Activated CD4-positive, alpha-beta T cell treated with anti-CD3 and anti-CD28 coated beads, Interleukin-2, amount 10 ng/mL, durations not matched to agents 7 days and 5 days (primary cell): Measurements from ENCODE around the gene IER3. TPM values are rescaled to one million over a fixed set of nuclear protein-coding genes. Genes with fewer than 3 reads are reported as not detected.
A peak's percentile ranks its signal among the peaks of the same experiment; 100 is the strongest.

Source experiments
- CTCF ChIA-PET: fragments of 350-600 bp; sonication (Branson Sonifier 250); formaldehyde crosslinking; loops from one replicate; lab custom pipeline; 2021; ENCODE audit warnings: antibody characterized with exemption; lab: Charles Lee
- POLR2A ChIA-PET: fragments of 350-600 bp; sonication (Branson Sonifier 250); formaldehyde crosslinking; loops from one replicate; lab custom pipeline; 2021; ENCODE audit warnings: antibody characterized with exemption; lab: Charles Lee
- DNase-seq: peaks from one replicate; pipeline ENCODE4 v3.0.0-alpha.2; 2020
- H3K27ac Mint-ChIP-seq: one replicate; pipeline ENCODE4 v1.8.0; 2021; ENCODE audit warnings: mild to moderate bottlenecking, moderate library complexity, mixed read lengths
- H3K27me3 Mint-ChIP-seq: one replicate; pipeline ENCODE4 v1.8.0; 2021; ENCODE audit warnings: mixed read lengths
- H3K36me3 Mint-ChIP-seq: one replicate; pipeline ENCODE4 v1.8.0; 2021; ENCODE audit warnings: low read depth, mixed read lengths
- H3K4me1 Mint-ChIP-seq: one replicate; pipeline ENCODE4 v1.8.0; 2021; ENCODE audit warnings: mixed read lengths
- H3K4me3 Mint-ChIP-seq: one replicate; pipeline ENCODE4 v1.8.0; 2021; ENCODE audit warnings: mild to moderate bottlenecking, moderate library complexity, mixed read lengths
- H3K9me3 Mint-ChIP-seq: one replicate; pipeline ENCODE4 v1.8.0; 2021; ENCODE audit warnings: mixed read lengths
- total RNA-seq, 2 experiments: library from RNA; stranded (reverse); gene quantifications; one replicate each; pipeline ENCODE4 v1.2.3, GENCODE V29; 2021

The IER3 gene
- total RNA-seq, 2 experiments from 2014 or later, result 30.5 to 34.9 TPM

GRCh38 chr6:30741063-30741779, 3.1 kb downstream of the IER3 start:
- peak overlapping the region; percentile 87 for H3K4me3 Mint-ChIP-seq
- H3K9me3 Mint-ChIP-seq, result peaks cover 4% of the 10 kb centered on the region
- peak overlapping the region; percentile 85 for H3K27ac Mint-ChIP-seq
- DNase-seq, result no peak
- H3K4me1 Mint-ChIP-seq, result peaks cover 86% of the 10 kb centered on the region
- POLR2A ChIA-PET, result no interaction called here
- H3K36me3 Mint-ChIP-seq, result peaks cover 70% of the 10 kb centered on the region
- CTCF ChIA-PET, result interaction anchor here (0.5 to 2.1 kb wide), 4 partner anchors 10 to 342 kb away, joined by 3 to 7 read pairs (median 5); no protein-coding TSS in a partner anchor
- no peaks in the 10 kb centered on the region for H3K27me3 Mint-ChIP-seq

DNA sequence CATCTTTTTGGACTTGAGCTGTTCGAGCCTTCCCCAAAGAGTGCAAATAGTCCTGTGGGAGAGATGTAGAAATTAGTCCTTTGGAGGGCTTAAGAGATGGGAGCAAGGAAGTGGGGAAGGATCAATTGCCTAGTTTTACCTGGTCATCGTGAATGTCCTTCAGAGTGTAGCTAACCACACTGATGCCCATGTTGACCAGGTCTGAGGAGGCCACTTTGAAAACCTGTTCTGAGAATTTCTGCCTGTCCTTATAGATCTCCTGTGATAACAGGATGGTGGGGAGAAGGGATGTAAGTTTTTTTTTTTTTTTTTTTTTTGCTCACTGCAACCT, 3.8 kb downstream of the IER3 start:
- Mint-ChIP-seq H3K27me3 (no peaks in the 10 kb centered on the region), H3K4me1 (peaks cover 86% of the 10 kb centered on the region), H3K9me3 (peaks cover 4% of the 10 kb centered on the region), H3K27ac (peak overlapping the region; percentile 85), H3K36me3 (peaks cover 77% of the 10 kb centered on the region), H3K4me3 (peak overlapping the region; percentile 87)
- ChIA-PET CTCF (interaction anchor here (0.6 to 1.6 kb wide), 6 partner anchors 10 to 82 kb away, joined by 3 to 8 read pairs (median 5); no protein-coding TSS in a partner anchor), POLR2A (no interaction called here)
- no peak for DNase-seq

DNA sequence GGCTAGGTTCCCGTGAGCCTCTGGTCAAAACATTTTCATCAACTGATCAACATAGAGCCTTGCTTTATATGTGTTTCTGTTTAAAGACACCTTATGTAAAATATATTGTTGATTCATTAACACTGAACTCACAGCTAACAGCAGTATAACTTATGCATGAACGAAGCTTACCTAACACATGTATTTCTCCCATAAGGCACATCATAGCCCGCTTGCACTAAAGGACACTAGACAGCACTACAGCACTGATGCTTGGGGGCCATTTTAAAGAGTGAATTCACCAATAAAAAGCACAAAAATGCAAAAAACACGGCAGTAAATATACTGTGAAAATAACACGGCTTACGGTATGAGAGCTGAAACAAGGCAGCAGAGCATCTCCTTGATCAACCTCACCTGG, 5.8 kb downstream of the IER3 start:
- no peak for DNase-seq
- ChIA-PET CTCF (interaction anchor here (1.1 to 5.6 kb wide), 4 partner anchors 16 to 91 kb away, joined by 3 to 40 read pairs (median 6); no protein-coding TSS in a partner anchor), POLR2A (interaction anchor here (0.6 kb wide), 1 partner anchor 77 kb away, joined by 4 read pairs; no protein-coding TSS in a partner anchor)
- Mint-ChIP-seq H3K27me3 (no peaks in the 10 kb centered on the region), H3K9me3 (peaks cover 4% of the 10 kb centered on the region), H3K4me3 (peak overlapping the region; percentile 47), H3K36me3 (peaks cover 83% of the 10 kb centered on the region), H3K4me1 (peaks cover 84% of the 10 kb centered on the region), H3K27ac (peak overlapping the region; percentile 14)

DNA sequence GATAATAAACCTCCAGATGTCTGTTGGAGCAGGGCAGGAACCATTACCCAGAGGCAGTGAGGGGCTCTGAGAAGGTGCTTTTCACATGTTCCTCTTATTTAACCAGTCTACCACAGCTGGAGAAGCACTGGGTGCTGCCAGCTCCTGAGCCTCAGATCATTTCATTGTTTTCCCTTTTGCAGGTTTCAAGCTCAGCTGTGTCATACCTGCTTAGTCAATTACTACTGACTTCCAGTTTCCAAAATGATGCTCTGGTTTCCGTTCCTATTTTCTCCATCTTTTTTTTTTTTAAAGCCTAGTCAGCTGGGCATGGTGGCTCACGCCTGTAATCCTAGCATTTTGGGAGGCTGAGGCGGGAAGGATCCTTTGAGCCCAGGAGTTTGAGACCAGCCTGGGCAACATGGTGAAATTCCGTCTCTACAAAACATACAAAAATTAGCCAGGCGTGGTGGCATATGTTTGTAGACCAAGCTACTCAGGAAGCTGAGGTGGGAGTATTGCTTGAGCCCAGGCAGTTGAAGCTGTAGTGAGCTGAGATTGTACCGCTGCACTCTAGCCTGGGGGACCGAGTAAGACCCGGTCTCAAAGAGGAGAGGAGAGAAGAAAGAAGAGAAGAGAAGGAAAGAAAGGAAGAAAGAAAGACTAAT, 8.6 kb downstream of the IER3 start:
- H3K4me3 Mint-ChIP-seq, result peak overlapping the region; percentile 73
- H3K27me3 Mint-ChIP-seq, result no peaks in the 10 kb centered on the region
- DNase-seq, result no peak
- H3K36me3 Mint-ChIP-seq, result peaks cover 75% of the 10 kb centered on the region
- H3K4me1 Mint-ChIP-seq, result peaks cover 85% of the 10 kb centered on the region
- peaks cover 4% of the 10 kb centered on the region for H3K9me3 Mint-ChIP-seq
- H3K27ac Mint-ChIP-seq, result peak overlapping the region; percentile 85
- ChIA-PET POLR2A (interaction anchor here (0.6 kb wide), 1 partner anchor 65 kb away, joined by 5 read pairs; no protein-coding TSS in a partner anchor), CTCF (interaction anchor here (0.6 to 5.6 kb wide), 10 partner anchors 13 to 393 kb away, joined by 3 to 40 read pairs (median 3); partner anchors contain the start of genes DHX16 and MDC1)

DNA sequence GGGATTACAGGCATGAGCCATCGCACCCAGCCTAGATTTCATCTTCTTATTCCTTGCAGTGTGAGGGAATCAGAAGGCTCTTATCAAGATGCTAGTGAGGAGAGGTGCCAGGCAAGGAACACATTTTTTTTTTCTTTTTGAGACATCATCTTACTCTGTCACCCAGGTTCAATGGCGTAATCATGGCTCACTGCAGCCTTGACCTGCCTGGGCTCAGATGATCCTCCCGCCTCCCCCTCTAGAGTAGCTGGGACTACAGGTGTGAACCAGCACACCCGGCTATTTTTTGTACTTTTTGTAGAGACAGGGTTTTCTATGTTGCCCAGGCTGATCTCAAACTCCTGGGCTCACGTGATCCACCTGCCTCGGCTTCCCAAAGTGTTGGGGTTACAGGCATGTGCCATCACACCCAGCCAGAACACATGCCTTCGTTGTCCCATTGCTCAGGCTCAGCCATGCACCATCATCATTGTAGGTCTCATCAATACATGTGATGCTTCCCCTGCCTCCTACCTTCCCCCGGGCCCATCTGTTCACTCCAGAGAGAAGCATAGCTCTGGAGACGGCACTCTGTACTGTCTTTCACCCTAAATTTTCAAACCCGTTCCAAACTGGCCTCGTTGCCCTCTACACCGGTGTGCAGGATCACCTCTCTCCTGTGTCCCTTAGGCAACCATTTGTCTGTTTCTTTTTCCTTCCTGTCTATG, 12.0 kb downstream of the IER3 start:
- H3K27ac Mint-ChIP-seq, result no peak overlapping the region
- no peak for DNase-seq
- peaks cover 69% of the 10 kb centered on the region for H3K36me3 Mint-ChIP-seq
- H3K27me3 Mint-ChIP-seq, result no peaks in the 10 kb centered on the region
- no peaks in the 10 kb centered on the region for H3K9me3 Mint-ChIP-seq
- ChIA-PET POLR2A (no interaction called here), CTCF (interaction anchor here (0.8 to 21.4 kb wide), 8 partner anchors 10 to 249 kb away, joined by 3 to 476 read pairs (median 10); partner anchors contain the start of genes DHX16, FLOT1, MDC1 and TUBB)
- H3K4me1 Mint-ChIP-seq, result peaks cover 69% of the 10 kb centered on the region
- no peak overlapping the region for H3K4me3 Mint-ChIP-seq

- Mint-ChIP-seq H3K36me3 (peaks cover 65% of the 10 kb centered on the region), H3K4me3 (peak overlapping the region; percentile 6), H3K4me1 (peaks cover 61% of the 10 kb centered on the region), H3K9me3 (no peaks in the 10 kb centered on the region), H3K27ac (peak overlapping the region; percentile 22), H3K27me3 (no peaks in the 10 kb centered on the region)
- DNase-seq, result peak; percentile 90
- CTCF ChIA-PET, result interaction anchor here (0.5 to 21.4 kb wide), 59 partner anchors 9 to 931 kb away, joined by 3 to 476 read pairs (median 5); partner anchors contain the start of genes ABCF1, ATAT1, DDR1 and DHX16
- POLR2A ChIA-PET, result interaction anchor here (0.6 to 1.4 kb wide), 4 partner anchors 47 to 123 kb away, joined by 3 to 7 read pairs (median 6); no protein-coding TSS in a partner anchor
These were observed 13.5 kb downstream of the IER3 start for GRCh38 chr6:30730601-30731435.

DNA sequence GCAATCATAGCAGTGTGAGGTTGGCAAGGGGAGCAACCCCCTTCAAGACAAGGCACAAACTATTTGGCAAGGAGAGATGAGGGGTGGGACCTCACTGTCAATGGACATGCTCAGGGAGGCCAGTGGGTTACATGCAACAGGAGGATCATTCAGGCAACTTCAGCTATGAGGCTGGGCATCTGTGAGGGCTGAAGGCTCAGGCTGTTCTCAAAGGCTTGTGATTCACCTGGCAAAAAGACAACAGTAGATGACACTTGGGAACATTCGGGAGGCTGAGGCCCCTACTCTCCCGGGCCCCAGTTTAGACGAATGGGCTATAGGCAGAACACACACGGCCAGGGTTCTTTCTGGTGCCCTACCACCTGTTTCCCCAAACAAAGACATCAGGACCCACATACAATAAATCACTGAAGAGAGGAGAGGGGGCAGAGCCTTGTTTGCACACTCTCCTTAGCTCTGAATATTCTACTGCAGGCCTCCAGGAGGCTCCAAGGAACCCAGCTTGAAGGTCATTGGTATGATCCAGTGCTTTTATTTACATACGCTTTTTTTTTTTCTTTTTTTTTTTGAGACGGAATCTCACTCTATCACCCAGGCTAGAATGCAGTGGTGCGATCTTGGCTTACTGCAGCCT, 16.3 kb downstream of the IER3 start:
- H3K4me1 Mint-ChIP-seq, result peaks cover 70% of the 10 kb centered on the region

DNA sequence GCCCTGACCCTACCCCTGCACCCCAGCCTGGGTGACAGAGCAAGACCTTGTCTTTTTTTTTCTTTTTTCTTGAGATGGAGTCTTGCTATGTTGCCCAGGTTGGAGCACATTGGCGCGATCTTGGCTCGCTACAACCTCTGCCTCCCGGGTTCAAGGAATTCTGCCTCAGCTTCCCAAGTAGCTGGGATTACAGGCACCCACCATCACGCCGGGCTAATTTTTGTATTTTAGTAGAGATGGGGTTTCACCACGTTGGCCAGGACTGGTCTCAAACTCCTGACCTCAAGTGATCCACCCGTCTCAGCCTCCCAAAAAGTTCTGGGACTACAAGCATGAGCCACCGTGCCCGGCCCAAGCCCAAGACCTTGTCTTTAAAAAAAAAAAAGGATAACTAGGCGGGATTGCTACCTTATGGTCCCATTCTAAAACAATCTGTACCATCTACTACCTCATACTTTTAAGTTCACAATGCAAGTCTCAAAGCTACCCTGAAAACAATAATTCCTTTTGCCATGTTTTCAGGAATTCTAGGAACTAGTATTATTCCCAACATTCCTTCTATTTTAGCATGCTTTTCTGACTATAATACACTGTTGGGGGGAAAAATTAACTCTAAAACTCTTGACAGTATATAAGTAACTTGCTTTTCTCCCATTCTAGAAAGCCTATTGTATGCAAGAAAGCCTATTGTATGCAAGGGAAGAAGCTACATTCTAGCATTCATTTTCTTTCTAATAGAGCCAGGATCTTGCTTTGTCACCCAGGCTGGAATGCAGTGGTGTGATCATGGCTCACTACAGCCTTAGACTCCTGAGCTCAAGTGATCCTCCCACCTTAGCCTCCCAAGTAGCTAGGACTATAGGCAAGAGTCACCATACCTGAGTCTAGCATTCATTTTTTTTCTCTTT, 17.6 kb downstream of the IER3 start:
- no peak for DNase-seq
- H3K4me3 Mint-ChIP-seq, result no peak overlapping the region
- H3K27ac Mint-ChIP-seq, result no peak overlapping the region
- peaks cover 63% of the 10 kb centered on the region for H3K4me1 Mint-ChIP-seq
- H3K9me3 Mint-ChIP-seq, result no peaks in the 10 kb centered on the region
- ChIA-PET CTCF (interaction anchor here (2.0 to 21.4 kb wide), 2 partner anchors 15 to 47 kb away, joined by 4 to 476 read pairs; partner anchors contain the start of gene FLOT1), POLR2A (no interaction called here)
- H3K36me3 Mint-ChIP-seq, result peaks cover 82% of the 10 kb centered on the region
- H3K27me3 Mint-ChIP-seq, result no peaks in the 10 kb centered on the region

More for the DNA sequence above, 16.3 kb downstream of the IER3 start:
- ChIA-PET POLR2A (interaction anchor here (0.6 to 1.0 kb wide), 2 partner anchors 28 to 48 kb away, joined by 4 to 9 read pairs; no protein-coding TSS in a partner anchor), CTCF (interaction anchor here (0.6 to 21.4 kb wide), 4 partner anchors 14 to 71 kb away, joined by 4 to 476 read pairs (median 4); partner anchors contain the start of gene FLOT1)
- Mint-ChIP-seq H3K36me3 (peaks cover 77% of the 10 kb centered on the region), H3K9me3 (no peaks in the 10 kb centered on the region), H3K27ac (peak overlapping the region; percentile 54), H3K4me3 (no peak overlapping the region), H3K27me3 (no peaks in the 10 kb centered on the region)
- no peak for DNase-seq

- Mint-ChIP-seq H3K4me3 (peak overlapping the region; percentile 32), H3K9me3 (no peaks in the 10 kb centered on the region), H3K27me3 (no peaks in the 10 kb centered on the region), H3K27ac (peak overlapping the region; percentile 77), H3K36me3 (peaks cover 84% of the 10 kb centered on the region), H3K4me1 (peaks cover 55% of the 10 kb centered on the region)
- ChIA-PET POLR2A (no interaction called here), CTCF (interaction anchor here (21.4 kb wide), 1 partner anchor 46 kb away, joined by 476 read pairs; no protein-coding TSS in a partner anchor)
- no peak for DNase-seq
These were observed 18.4 kb downstream of the IER3 start for GRCh38 chr6:30725713-30726505.
